Panc1 (cell line): ENCODE measurements around the gene CATSPERE. TPM values are rescaled to one million over a fixed set of nuclear protein-coding genes. Genes with fewer than 3 reads are reported as not detected.

ENCODE experiments used
- ATAC-seq: fragments of 200-7000 bp; cut with Tn5 transposase; 2 replicates; pipeline ENCODE4 v1.9.1; 2020; ENCODE audit warnings: mild to moderate bottlenecking, moderate library complexity
- BruUV-seq: library from RNA; stranded (reverse); fragments of 400-500 nt; replicated peaks from 2 replicates; lab custom pipeline; 2021; lab: Mats Ljungman, UMichigan
- CTCF ChIA-PET: fragments of 300-600 bp; sonication (Branson Sonifier 250); formaldehyde crosslinking; loops from one replicate; lab custom pipeline; 2022; ENCODE audit warnings: antibody characterized with exemption; lab: Charles Lee
- POLR2A ChIA-PET: fragments of 300-600 bp; sonication (Branson Sonifier 250); formaldehyde crosslinking; loops from one replicate; lab custom pipeline; 2022; ENCODE audit warnings: antibody characterized with exemption; lab: Charles Lee
- DNase-seq: peaks from one replicate; pipeline ENCODE4 v3.0.0-alpha.2; 2010; ENCODE audit warnings: low read depth, low spot score
- H3K27ac ChIP-seq: 2 replicates; pipeline ENCODE4 v1.5.1; 2011; ENCODE audit warnings: mild to moderate bottlenecking, low read length, inconsistent platforms
- H3K27me3 ChIP-seq: fragments of 200-500 bp; sonication (Bioruptor generic); 2 replicates; pipeline ENCODE4 v1.6.0; 2014; ENCODE audit warnings: low read length, inconsistent platforms; ENCODE audit not compliant: control insufficient read depth, insufficient read depth
- H3K36me3 ChIP-seq: fragments of 200-500 bp; sonication (Bioruptor generic); 2 replicates; pipeline ENCODE4 v1.5.1; 2014; ENCODE audit warnings: inconsistent platforms, mild to moderate bottlenecking, low read length, moderate library complexity; ENCODE audit not compliant: control insufficient read depth, insufficient read depth
- H3K4me1 ChIP-seq: 2 replicates; pipeline ENCODE4 v1.5.1; 2011; ENCODE audit warnings: inconsistent platforms, mild to moderate bottlenecking, low read length, moderate library complexity; ENCODE audit not compliant: control insufficient read depth, insufficient read depth
- H3K4me3 ChIP-seq, 2 experiments: 2 replicates each; pipeline ENCODE4 v1.5.1; 2011 to 2012; ENCODE audit warnings: low read depth in 2 of 2, low read length in 2 of 2, mild to moderate bottlenecking in 2 of 2, inconsistent platforms in 1 of 2, moderate library complexity in 1 of 2
- H3K9me3 ChIP-seq: fragments of 200-500 bp; sonication (Bioruptor generic); 2 replicates; pipeline ENCODE4 v1.5.1; 2014; ENCODE audit warnings: low read depth, mild to moderate bottlenecking, inconsistent platforms, low read length, moderate library complexity; ENCODE audit not compliant: control insufficient read depth, insufficient read depth
- CTCF ChIP-seq: fragments of 450-650 bp; IDR thresholded peaks from 2 replicates; pipeline ENCODE4 v1.5.1; 2017; ENCODE audit warnings: mild to moderate bottlenecking
- POLR2AphosphoS5 ChIP-seq: IDR thresholded peaks from 2 replicates; pipeline ENCODE4 v1.6.1; 2012; ENCODE audit warnings: mild to moderate bottlenecking, low read depth, low read length, moderate library complexity
- REST ChIP-seq, 2 experiments: IDR thresholded peaks; 2 replicates each; pipeline ENCODE4 v1.6.1; 2011 to 2012; ENCODE audit warnings: low read depth in 2 of 2, control low read depth in 1 of 2, low read length in 1 of 2, mild to moderate bottlenecking in 1 of 2, moderate library complexity in 1 of 2; ENCODE audit not compliant: insufficient read depth in 1 of 2
- SIN3A ChIP-seq: IDR thresholded peaks from 2 replicates; pipeline ENCODE4 v1.6.1; 2012; ENCODE audit warnings: low read depth, mild to moderate bottlenecking, low read length, moderate library complexity, borderline replicate concordance; ENCODE audit not compliant: insufficient read depth
- TCF7L2 ChIP-seq: IDR thresholded peaks from 2 replicates; pipeline ENCODE4 v1.6.1; 2011; ENCODE audit warnings: mild to moderate bottlenecking, low read depth, low read length, inconsistent platforms
- in situ Hi-C: cut with HindIII; loops from 2 replicates; pipeline ENCODE4 v1.10.0; 2016; ENCODE audit warnings: low sequenced_read_pairs, low pct_unique_long_range_greater_than_20kb
- intact Hi-C: fragments of 100-400 bp; cut with micrococcal nuclease; formaldehyde crosslinking; loops from one replicate; pipeline ENCODE4 v1.10.0; 2022; ENCODE audit not compliant: unreplicated experiment
- total RNA-seq: library from RNA; stranded (reverse); gene quantifications from one replicate; pipeline ENCODE4 v1.2.1, GENCODE V29; 2021; ENCODE audit not compliant: unreplicated experiment

The CATSPERE gene
- total RNA-seq, 1 experiment from 2014 or later, result 0.31 TPM

- POLR2A ChIA-PET, result interaction anchor here (0.6 to 1.0 kb wide), 2 partner anchors 18 to 230 kb away, joined by 3 to 4 read pairs; partner anchors contain the start of gene COX20
- Histone ChIP-seq H3K4me3 (no peak overlapping the region), H3K27me3 (no peaks in the 10 kb centered on the region), H3K36me3 (no peaks in the 10 kb centered on the region), H3K9me3 (no peaks in the 10 kb centered on the region), H3K4me1 (no peaks in the 10 kb centered on the region), H3K27ac (no peak overlapping the region)
- in situ Hi-C loops, result no loop called here
- no peak for ATAC-seq
- no peak for TF ChIP-seq TCF7L2
- no peak for TF ChIP-seq CTCF
- no peak for TF ChIP-seq POLR2AphosphoS5
- TF ChIP-seq SIN3A, result no peak
- TF ChIP-seq REST (IDR thresholded peaks at IDR 0.05; ENCODE audit: insufficient read depth in 1 of 2, low read depth in 2 of 2, low read length in 1 of 2), result no peak
- CTCF ChIA-PET, result no interaction called here
- intact Hi-C loops, result no loop called here
- DNase-seq, result no peak
- no TSS peak for BruUV-seq
Observed at GRCh38 chr1:244605835-244606370, 144.8 kb downstream of the CATSPERE start.

- no peak overlapping the region for H3K4me3 ChIP-seq
- no TSS peak for BruUV-seq
- H3K4me1 ChIP-seq, result no peaks in the 10 kb centered on the region
- H3K27me3 ChIP-seq, result 0 out of 2 replicates have a peak, but pooled peaks cover 3% of the 10 kb centered on the region
- H3K36me3 ChIP-seq, result no peaks in the 10 kb centered on the region
- ATAC-seq (0 out of 2 replicates have a peak, but pooled peaks have one; percentile 53), DNase-seq (no peak)
- no peaks in the 10 kb centered on the region for H3K9me3 ChIP-seq
- H3K27ac ChIP-seq, result no peak overlapping the region
- TF ChIP-seq SIN3A, result no peak
- no peak for TF ChIP-seq POLR2AphosphoS5
- no peak for TF ChIP-seq TCF7L2
- no peak for TF ChIP-seq CTCF
- no peak for TF ChIP-seq REST (IDR thresholded peaks at IDR 0.05; ENCODE audit: insufficient read depth in 1 of 2, low read depth in 2 of 2, low read length in 1 of 2)
- ChIA-PET POLR2A (no interaction called here), CTCF (no interaction called here)
- intact Hi-C loops (no loop called here), in situ Hi-C loops (no loop called here)
Observed at GRCh38 chr1:244614113-244614836, 153.2 kb downstream of the CATSPERE start.
